Stimulated activated CD8-positive, alpha-beta memory T cell treated with anti-CD3 and anti-CD28 coated beads, Interleukin-7, amount 100 ng/mL, for 4 hours (primary cell): ENCODE results near the gene SCUBE2.
A peak's percentile ranks its signal among the peaks of the same experiment; 100 is the strongest.
"Not testable (repeated sequence)": the region's sequence is repeated elsewhere in the genome, so short reads cannot be mapped to it uniquely, and the experiment has no call there.

Source experiments
- DNase-seq, 2 donors: peaks; one replicate each; pipeline ENCODE4 v3.0.0-alpha.2; 2020; ENCODE audit warnings: low read depth in 2 of 2

Gene SCUBE2

DNA sequence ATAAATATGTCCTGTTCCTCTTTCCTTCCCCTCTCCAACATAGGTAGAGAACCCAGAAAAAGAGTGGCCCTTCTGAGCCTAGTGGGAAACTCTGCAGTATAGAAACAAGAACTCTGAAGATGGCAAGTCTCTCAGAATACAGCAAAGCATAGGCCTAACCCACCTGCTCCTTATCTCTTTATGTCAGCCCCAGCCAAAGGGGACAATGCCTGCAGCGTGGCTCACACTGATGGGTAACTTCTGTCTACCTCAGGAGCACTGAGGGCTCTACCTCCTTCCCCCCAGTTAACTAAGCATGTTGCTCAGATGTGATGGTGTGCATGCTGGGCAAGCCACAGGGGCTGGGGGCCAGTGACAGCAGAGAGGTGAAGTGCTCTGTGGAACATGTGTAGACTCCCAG lies 82.7 kb downstream of the SCUBE2 start:
- no peak for DNase-seq

DNA sequence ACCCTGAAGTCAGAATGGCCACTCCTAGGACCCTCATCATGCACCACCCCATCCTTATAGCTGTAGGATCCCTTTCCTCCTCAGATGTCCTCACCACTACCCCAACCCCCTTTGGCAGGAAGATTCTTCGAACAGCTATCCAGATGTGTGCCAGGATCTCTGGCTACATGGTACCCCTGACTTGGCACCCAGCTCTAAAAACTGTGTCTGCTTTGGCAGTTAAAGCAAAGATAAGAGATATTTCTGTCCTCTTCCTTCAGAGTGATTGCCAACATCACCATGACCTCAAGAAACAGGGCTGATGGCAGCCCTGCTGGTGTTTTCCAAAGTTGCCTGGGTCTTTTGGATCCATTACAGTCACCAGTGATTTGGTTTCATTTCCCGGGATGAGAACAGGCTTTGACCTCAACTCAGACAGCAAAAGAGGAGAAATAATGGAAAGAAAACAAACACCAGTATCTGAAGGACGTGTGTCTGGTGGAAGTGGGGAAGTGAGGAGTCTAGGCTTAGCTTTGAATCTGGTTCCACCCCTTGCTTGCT lies 83.3 kb downstream of the SCUBE2 start:
- DNase-seq, result no peak

DNA sequence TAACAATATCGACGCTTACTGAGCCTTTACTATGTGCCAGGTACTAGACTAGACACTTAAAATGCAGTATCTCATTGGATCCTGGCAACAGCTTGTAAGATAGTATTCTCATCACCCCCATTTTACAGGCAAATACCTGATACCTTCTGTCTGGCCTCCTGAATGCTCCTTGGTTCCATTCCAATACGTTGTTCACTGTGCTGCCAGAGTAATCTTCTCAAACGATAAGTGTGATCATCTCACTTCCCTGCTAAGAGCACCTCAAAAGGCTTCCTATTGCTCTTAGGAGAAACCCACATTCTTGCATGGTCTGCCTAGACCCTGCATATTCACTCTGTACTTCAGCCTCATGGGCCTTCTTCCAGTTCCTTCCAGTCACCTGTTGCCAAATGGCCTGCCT lies 86.3 kb downstream of the SCUBE2 start:
- no peak for DNase-seq

- DNase-seq, result peak in 1 of 2 donors; percentile 15
Measured at GRCh38 chr11:9004183-9004926, 87.0 kb downstream of the SCUBE2 start.

- DNase-seq, result peak; percentile 38 to 72
Measured at GRCh38 chr11:9003573-9004182, 87.7 kb downstream of the SCUBE2 start, which contains the start of gene NRIP3. Gene NRIP3 (minus strand): TSS chr11:9004001. CDS start chr11:9003935, 66 bp downstream.

DNA sequence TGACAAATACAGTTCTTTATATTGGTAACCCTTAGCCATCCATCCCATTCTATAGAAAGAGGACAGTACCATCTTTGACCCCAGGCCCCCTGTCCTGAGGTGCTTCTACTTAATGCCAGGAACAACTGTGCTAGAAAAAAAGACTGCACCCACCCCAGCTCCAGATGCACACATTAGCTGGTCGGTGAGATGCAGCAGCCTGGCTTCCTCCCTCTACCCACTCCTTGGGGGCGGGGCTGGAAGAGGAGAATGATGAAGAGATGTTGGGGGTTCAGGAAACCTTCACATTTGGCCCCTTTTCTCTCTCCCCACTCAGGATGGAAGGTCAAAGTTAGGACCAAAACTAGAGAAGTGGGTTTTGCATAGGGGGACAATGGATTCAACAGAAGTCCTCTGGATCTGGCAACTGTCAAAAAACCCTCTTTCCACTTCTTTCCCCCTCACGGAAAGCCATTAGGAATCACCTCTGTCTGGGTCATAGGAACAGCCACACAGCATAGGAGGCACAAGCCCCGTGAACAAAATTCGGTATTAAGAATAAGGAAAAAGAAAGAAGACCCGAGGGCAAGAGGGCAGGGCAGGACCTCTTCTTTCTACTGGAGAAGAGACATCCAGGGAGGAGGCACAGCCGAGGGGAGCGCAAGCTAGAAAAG lies 88.4 kb downstream of the SCUBE2 start:
- no peak for DNase-seq

DNA sequence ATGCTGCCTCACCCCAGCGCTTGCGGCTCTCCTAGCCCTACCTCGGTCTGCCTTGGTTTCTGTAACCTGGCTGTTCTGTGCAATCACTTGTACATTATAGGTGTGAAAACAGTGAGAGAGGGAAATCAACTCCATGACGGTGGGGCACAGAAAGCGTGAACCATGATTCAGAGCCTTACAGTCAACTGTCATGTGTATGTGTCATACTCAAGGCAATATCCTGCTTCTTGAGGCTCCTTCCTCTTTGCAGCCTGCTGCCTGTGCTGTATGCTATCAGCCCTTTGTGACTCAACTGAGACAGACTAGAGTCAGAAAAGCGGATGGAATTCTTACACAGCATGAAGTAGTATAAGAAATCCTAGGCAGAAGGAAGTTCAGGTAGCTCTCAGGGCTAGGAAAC lies 89.7 kb downstream of the SCUBE2 start:
- peak; percentile 13 to 30 for DNase-seq

DNA sequence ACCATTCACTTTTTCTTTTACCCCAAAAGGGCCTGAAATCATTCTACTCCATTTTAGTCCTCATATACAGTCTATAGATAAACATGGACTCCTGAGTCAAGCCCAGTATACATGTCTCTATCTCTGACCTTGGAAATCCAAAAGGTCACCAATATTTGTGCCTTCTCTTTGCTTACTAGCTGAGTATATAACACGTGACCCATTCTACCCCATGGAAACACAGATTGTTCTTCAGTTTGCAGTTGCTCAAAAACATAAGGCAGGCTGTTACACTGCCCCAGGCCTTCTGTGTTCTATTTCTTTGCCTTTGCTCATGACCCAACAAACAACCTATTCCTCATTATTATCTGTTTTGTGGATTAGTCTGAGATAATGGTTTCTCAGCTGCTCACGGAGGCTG lies 93.4 kb downstream of the SCUBE2 start:
- no peak for DNase-seq

- no peak for DNase-seq
Measured at GRCh38 chr11:8997451-8997850, 93.9 kb downstream of the SCUBE2 start.

DNA sequence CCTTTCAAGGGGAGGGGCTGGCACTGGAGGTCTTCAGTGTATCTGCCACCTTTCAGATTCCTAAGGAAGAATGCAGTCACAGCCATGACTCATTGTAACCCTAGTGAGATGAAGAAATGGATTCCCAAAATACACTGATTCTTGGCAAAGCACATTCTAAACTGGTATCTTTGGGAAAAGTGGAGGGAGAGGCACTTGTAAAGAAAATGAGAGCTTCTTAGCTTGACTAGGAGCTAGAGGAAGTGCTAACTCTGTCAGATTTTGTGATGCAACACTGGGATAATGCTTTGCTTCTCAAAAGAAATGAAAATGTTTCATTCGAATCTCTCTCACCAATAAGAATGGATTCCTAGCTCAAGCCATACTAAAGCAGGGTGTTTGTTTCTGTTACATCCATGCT lies 101.9 kb downstream of the SCUBE2 start:
- no peak for DNase-seq

DNA sequence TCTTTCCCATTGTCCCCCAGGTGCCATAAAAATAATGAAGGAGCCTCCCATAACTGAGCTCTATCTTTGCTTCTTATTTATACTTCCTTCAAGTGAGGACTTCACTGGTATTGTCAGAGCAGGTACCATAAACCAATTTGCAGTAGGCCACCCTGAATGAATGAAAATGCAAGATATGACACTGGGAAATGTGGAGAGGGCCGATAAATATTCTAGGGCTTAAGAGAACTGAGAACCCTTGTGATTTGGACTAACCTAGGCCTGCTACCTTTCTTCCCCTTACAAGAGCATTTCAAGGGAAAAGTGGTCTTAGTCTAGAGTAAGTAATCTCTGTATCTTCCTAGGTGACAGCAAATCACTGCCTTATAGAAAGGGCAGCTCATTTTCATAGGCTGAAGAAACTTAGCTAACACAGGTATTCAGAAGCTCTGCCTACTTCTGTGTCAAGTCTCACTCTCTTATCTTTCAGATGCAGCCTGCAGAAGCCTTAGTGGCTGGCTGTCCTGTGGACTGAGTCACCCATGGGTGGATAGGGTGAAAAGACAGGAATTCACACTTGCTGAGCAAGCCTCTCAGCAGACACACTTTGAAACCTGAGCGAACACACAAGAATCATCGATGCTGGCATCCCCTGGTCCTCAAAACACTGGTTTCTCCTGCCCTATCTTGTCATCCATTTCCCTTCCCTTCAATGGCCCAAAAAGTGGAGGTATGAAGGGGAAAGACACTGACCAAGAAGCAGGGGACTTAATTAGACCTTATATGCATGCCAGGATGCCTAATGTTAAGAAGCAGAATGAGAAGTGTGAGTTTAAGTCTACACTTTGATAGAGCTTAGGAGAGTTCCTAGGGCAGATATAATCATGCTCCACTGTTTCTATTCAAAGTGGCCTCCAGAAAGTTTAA lies 102.8 kb downstream of the SCUBE2 start:
- DNase-seq, result no peak

GRCh38 chr11:8987446-8987845 lies 104.0 kb downstream of the SCUBE2 start:
- DNase-seq, result no peak

GRCh38 chr11:8986772-8987171 lies 104.6 kb downstream of the SCUBE2 start:
- not testable (repeated sequence) for DNase-seq

- DNase-seq, result no peak
Measured at GRCh38 chr11:8985462-8985861, 105.9 kb downstream of the SCUBE2 start.

- no peak for DNase-seq
Measured at GRCh38 chr11:8983552-8983951, 107.8 kb downstream of the SCUBE2 start.

GRCh38 chr11:8980485-8980884 lies 110.9 kb downstream of the SCUBE2 start:
- no peak for DNase-seq

GRCh38 chr11:8979365-8979764 lies 112.0 kb downstream of the SCUBE2 start:
- not testable (repeated sequence) for DNase-seq

- no peak for DNase-seq
Measured at GRCh38 chr11:8973121-8973520, 118.3 kb downstream of the SCUBE2 start.

GRCh38 chr11:8971924-8972316 lies 119.5 kb downstream of the SCUBE2 start:
- DNase-seq, result no peak

DNA sequence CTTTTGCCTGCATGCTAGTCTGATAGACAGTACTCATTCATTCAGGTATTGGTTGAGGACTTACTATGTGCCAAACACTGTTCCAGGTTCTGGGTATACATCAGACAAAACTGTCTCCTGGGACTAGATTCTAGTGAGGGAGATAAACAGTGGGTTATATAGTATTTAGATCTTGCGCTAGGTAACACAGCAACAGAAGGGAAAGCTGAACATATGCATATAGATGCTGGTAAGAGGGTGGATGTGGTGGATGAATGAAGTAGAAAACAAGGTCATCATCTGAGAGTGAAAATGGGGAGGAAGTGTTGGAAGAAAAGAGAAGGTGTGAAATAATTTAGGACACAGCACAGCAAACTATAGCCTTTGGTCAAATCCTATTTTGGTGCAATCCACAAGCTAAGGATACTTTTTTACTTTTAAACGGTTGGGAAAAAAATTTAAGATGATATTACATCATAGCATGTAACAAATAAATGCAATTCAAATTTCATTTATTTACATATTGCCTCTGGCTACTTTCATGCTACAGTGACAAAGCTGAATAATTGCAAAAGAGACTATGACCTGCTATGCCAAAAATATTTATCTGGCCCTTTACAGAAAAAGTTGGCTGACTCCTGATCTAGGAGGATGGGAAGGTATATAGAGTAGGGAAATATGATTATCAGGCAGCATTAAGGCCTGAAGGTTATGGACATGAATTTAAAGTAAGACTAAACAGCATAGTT lies 120.0 kb downstream of the SCUBE2 start:
- DNase-seq, result no peak
